22Rv1 (cell line): ENCODE data around the gene CYSLTR2.
"Not testable (repeated sequence)": the region's sequence is repeated elsewhere in the genome, so short reads cannot be mapped to it uniquely, and the experiment has no call there.

Experiments
- H3K27ac ChIP-seq: fragments of 450-650 bp; 2 replicates; pipeline ENCODE4 v1.5.1; 2017
- ZFX ChIP-seq: fragments of 450-650 bp; IDR thresholded peaks from 2 replicates; pipeline ENCODE4 v1.6.1; 2017; ENCODE audit warnings: antibody characterized with exemption, borderline replicate concordance
- TF ChIP-seq, protein P1 (sequence below): fragments of 450-650 bp; IDR thresholded peaks from 2 replicates; pipeline ENCODE4 v1.5.1; 2017; ENCODE audit warnings: mild to moderate bottlenecking

CYSLTR2 gene

GRCh38 chr13:48682436-48682835 lies 28.7 kb downstream of the CYSLTR2 start:
- H3K27ac ChIP-seq: no peak overlapping the region
- TF ChIP-seq, protein P1, sequence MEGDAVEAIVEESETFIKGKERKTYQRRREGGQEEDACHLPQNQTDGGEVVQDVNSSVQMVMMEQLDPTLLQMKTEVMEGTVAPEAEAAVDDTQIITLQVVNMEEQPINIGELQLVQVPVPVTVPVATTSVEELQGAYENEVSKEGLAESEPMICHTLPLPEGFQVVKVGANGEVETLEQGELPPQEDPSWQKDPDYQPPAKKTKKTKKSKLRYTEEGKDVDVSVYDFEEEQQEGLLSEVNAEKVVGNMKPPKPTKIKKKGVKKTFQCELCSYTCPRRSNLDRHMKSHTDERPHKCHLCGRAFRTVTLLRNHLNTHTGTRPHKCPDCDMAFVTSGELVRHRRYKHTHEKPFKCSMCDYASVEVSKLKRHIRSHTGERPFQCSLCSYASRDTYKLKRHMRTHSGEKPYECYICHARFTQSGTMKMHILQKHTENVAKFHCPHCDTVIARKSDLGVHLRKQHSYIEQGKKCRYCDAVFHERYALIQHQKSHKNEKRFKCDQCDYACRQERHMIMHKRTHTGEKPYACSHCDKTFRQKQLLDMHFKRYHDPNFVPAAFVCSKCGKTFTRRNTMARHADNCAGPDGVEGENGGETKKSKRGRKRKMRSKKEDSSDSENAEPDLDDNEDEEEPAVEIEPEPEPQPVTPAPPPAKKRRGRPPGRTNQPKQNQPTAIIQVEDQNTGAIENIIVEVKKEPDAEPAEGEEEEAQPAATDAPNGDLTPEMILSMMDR: no peak
- TF ChIP-seq ZFX: no peak

DNA sequence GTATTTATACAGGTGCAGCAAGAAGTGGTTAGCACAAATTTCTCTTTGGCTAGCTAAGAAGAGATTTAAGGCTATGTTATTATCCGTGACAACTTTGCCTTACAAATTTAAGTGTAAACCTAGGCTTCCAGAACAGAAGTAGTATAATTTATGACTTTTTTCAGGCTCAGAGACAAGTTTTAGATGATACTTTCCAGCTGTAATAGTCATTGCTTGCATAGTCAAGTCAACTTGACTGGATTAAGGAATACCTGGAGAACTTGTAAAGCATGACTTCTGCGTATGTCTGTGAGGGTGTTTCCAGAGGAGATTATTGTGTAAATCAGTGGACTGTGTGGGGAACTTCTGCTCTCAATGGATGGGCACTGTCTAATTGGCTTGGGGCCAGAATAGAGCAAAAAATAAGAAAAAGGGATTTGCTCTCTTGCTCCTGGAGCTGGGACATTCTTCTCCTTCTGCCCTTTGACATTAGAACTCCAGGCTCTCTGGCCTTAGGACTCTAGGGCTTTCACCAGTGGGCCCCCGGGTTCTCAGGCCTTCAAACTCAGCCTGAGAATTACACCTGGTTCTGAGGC lies 33.0 kb downstream of the CYSLTR2 start:
- H3K27ac ChIP-seq: no peak overlapping the region
- TF ChIP-seq ZFX: no peak
- TF ChIP-seq, protein P1: no peak

DNA sequence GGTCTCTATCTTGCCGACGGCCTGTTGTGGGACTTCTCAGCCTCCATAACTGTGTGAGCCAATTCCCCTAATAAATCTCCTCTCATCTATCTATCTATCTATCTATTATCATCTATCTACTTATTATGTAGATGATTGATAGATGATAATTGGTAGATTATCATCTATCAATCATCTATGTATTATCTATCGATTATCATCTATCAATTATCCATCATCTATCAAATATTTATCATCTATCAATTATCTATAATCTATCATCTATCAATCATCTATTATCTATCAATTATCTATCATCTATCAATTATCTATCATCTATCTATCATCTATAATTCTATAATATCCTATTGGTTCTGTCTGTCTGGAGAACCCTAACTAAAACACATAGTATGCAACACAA lies 33.5 kb downstream of the CYSLTR2 start:
- TF ChIP-seq, protein P1: no peak
- no peak for TF ChIP-seq ZFX
- no peak overlapping the region for H3K27ac ChIP-seq

- no peak for TF ChIP-seq ZFX
- TF ChIP-seq, protein P1: no peak
- H3K27ac ChIP-seq: no peak overlapping the region
Observed at GRCh38 chr13:48693998-48694397, 40.3 kb downstream of the CYSLTR2 start.

- TF ChIP-seq, protein P1: no peak
- no peak for TF ChIP-seq ZFX
- H3K27ac ChIP-seq: no peak overlapping the region
Observed at GRCh38 chr13:48695776-48696175, 42.0 kb downstream of the CYSLTR2 start.

- H3K27ac ChIP-seq: not testable (repeated sequence)
Observed at GRCh38 chr13:48696676-48697075, 42.9 kb downstream of the CYSLTR2 start.

DNA sequence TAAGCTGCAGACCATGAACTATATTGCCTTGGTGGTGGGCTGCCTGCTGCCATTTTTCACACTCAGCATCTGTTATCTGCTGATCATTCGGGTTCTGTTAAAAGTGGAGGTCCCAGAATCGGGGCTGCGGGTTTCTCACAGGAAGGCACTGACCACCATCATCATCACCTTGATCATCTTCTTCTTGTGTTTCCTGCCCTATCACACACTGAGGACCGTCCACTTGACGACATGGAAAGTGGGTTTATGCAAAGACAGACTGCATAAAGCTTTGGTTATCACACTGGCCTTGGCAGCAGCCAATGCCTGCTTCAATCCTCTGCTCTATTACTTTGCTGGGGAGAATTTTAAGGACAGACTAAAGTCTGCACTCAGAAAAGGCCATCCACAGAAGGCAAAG lies 53.7 kb downstream of the CYSLTR2 start:
- TF ChIP-seq, protein P1: no peak
- no peak for TF ChIP-seq ZFX
- no peak overlapping the region for H3K27ac ChIP-seq

DNA sequence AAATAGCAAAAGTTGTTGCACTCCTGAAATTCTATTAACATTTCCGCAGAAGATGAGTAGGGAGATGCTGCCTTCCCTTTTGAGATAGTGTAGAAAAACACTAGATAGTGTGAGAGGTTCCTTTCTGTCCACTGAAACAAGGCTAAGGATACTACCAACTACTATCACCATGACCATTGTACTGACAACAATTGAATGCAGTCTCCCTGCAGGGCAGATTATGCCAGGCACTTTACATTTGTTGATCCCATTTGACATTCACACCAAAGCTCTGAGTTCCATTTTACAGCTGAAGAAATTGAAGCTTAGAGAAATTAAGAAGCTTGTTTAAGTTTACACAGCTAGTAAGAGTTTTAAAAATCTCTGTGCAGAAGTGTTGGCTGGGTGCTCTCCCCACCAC lies 55.0 kb downstream of the CYSLTR2 start:
- H3K27ac ChIP-seq: no peak overlapping the region
- TF ChIP-seq ZFX: no peak
- TF ChIP-seq, protein P1: no peak
